HG03558 (cell line): Measurements from ENCODE around the gene SAP30BP.

Experiments
- ATAC-seq: cut with Tn5 transposase; IDR thresholded peaks from one replicate; pipeline ENCODE4 v1.9.1; 2021; ENCODE audit warnings: moderate number of reproducible peaks; ENCODE audit not compliant: unreplicated experiment; ENCODE audit errors: extremely low read depth

SAP30BP gene

GRCh38 chr17:75681289-75681688, 14.2 kb downstream of the SAP30BP start:
- no peak for ATAC-seq

GRCh38 chr17:75683583-75683982, 16.4 kb downstream of the SAP30BP start:
- ATAC-seq: no peak

GRCh38 chr17:75684249-75684648, 17.1 kb downstream of the SAP30BP start:
- no peak for ATAC-seq

DNA sequence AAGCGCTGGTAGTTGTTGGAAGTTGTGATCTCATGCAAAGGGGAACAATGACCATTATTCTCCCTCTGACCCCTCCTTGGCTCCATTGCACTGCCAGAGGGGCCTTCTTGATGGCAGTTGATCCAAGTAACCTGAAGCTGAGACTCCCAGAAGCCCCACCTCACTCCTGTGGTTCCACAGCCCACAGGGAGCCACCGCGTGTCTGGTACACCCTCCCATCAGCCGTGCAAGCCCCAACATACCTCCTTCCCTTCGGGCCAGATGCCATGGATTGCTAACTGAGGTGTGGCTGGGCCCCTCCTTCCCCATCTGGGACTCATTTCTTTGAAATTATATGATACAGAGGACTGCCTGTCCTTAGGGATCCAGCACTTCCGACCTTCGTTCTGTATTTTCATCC, 17.8 kb downstream of the SAP30BP start:
- ATAC-seq: no peak

GRCh38 chr17:75685499-75685898, 18.4 kb downstream of the SAP30BP start:
- no peak for ATAC-seq

DNA sequence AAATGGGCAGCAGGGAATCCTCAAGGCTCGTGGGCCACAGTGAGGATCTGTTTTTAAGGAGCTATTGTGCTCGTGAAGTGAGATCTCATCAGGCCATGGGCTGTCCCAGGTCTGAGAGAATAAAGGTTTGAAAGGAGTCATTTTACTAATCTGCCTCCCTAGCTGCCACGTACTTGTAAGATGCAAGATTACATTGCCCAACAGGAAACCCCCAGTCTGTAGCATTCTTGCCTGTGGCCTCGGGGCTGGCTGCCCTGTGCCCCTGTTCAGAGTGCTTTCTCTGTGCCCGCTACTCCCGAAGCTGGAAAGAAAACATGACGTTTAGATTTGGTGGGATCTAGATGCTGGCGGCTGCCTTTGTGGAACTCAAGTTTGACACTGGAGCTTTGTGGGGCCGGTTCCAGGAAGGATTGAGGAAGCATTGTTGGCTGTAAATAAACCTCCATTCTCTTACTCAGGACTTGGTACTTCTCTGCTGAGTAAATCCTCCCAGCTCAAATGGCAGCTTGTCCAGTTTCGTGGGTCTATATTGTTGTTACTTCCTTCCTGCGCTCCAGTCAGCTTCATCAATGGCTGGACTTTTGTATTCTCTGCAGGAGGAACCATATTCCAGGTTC, 21.2 kb downstream of the SAP30BP start:
- no peak for ATAC-seq

GRCh38 chr17:75689441-75689873, 22.3 kb downstream of the SAP30BP start:
- ATAC-seq: no peak

DNA sequence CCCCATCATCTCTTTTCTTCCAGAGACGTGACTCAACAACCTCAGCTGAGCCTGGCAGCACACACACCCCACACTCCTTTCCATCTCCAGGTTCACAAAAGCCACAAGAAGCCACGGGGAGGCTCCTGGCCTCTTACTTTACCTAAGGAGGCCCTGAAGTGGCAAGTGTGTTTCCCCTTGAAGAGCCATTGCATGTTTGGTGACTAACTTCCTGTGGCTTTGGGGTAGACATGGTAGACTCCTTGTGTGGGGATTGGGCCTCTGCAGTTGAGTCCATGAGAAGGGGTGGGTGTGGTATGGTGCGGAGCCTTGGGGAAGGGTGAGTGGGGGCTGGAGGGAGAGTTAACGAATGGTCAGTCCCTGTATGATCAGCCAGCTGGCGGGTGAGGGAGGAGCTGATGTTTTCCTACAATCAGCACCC, 24.2 kb downstream of the SAP30BP start:
- no peak for ATAC-seq

- no peak for ATAC-seq
Measured at GRCh38 chr17:75691801-75692626, 24.9 kb downstream of the SAP30BP start.

DNA sequence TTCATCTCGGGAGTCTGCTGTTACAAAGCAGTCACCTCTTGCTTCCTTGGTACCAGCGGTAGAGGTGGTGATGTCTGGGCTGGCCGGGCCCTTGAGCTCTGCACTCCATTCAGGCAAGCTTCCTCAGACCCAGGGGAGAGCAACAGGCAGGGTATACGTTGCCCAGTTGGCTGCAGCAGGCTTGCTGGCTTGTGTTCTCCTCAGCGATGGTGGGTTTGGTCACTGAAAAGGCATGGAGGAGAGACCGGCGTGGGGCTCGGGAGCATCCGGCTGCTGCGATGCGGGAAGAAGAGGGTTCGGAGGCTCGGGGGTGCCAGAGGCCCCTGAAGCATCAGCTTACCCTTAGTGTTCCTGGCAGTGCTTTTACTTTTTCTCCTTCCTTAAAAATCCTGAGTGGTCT, 25.8 kb downstream of the SAP30BP start:
- no peak for ATAC-seq

GRCh38 chr17:75693500-75694481, 26.7 kb downstream of the SAP30BP start:
- ATAC-seq: no peak

GRCh38 chr17:75694536-75694935, 27.4 kb downstream of the SAP30BP start:
- ATAC-seq: no peak

DNA sequence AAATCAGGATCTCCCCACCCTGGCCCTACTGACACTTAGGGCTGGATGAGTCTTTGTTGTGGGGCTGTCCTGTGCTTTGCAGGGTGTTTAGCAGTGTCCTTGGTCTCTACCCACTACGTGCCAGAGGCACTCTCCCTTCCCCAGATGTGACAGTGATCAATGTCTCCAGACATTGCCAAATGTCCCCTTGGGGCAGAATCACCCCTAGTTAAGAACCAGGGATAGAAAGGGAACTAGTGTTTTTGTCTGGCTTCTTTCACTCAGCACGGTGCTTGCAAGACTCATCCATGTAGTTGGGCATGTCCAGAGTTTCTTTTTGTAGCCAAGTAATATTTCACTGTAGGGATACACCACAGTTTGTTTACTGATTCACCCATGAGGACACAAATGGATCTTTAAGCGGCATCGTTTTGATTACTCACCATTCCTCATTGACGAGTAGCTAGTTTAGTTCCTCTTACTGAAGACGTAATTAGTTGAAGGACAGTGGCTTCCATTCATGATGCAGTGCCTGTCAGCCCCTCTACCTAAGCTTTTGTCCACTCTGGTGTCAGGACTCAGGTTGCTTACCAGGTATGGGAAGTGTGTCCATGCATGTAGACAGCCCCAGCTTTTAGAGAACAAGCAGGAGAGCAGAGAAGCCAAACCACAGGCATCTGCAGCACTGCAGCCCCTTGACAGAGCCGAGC, 28.1 kb downstream of the SAP30BP start:
- ATAC-seq: no peak

DNA sequence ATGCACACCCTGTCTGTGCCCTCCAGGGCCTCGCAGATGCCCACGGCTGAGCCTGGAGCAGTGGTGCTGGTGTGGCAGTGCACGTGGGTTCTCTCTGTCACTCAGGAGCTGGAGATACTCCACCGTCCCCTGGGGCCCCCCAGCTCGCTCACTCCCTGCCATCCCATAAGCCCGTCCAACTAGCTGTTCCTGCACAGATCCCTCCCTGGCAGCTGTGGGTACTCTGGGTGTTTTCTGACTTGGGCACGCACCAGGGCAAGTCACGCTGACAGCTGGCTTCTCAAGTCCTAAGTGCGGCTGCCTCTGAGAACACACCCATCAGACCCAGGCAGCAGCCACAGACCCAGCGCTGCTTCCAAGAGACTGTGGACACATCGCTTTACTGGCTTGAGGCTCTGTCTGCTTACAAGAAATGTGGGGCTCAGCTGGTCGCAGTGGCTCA, 28.7 kb downstream of the SAP30BP start:
- no peak for ATAC-seq

DNA sequence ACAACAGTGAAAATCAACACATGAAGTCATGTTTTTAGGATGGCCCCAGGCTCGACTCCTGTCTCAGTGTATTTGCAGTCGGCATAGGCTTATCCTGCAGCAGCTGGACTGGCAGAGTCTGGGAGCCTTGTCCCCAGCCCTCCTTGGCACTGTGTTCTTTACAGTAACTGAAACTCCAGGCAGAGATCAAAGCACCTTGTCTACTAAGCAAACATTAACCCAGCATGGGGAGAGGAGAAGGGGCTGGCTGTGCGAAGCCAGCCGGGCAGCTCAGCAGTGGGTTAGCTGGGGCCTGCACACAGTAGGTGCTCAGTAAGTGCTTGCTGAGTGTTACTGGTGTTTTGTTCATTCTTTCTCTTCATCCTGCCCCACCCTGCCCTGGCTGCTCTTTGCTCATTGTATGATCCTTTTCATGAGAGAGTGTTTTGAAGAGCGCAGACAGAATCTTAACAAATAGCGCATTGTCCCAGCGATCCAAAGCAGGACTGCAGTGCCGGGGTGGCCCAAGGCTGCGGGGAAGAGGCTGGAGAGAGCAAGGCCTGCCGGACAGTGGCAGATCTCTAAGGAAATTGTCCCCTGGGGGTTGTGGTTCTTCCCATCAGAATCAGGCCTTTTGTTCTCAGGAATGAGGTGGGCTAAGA, 30.6 kb downstream of the SAP30BP start:
- ATAC-seq: no peak

DNA sequence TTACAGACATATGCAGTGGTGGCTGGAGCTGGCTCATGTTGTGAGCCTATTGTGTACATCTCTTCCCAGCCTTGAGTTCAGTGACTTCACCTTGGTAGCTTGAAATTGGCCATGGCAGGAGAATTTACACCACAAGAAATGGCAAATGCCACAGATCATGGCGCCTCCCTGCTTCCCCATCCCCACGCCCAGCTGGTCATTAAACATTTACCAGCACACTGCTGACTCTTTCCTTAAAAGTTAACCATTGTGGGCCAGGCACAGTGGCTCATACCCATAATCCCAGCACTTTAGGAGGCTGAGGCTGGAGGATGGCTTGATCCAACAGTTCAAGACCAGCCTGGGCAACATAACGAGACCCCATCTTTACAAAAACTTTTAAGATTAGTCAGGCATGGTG, 31.5 kb downstream of the SAP30BP start:
- ATAC-seq: no peak

- ATAC-seq: no peak
Measured at GRCh38 chr17:75701288-75701687, 34.1 kb downstream of the SAP30BP start.

GRCh38 chr17:75703191-75703590, 36.1 kb downstream of the SAP30BP start:
- no peak for ATAC-seq

DNA sequence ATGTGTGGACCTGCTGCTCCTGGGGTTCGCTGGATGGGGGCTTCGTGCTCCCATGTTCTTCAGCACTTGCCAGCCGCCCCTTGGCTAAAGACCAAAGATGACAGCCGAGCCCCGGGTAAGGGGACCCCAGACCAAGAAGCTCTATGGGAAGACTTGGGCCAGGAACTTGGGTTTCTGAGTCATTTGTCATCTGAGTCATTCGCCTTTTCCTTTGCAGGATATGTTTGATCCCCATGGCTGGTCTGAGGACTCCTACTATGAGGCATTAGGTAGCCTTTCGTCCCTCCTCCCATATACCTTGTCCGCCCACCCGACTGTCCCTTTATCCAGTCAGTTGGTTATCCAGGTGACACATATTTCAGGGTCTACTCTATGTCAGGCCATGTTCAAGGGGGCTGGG, 36.5 kb downstream of the SAP30BP start:
- no peak for ATAC-seq
